ENCODE data around the gene NAALADL1. TPM values are rescaled to one million over a fixed set of nuclear protein-coding genes. Genes with fewer than 3 reads are reported as not detected.
A peak's percentile ranks its signal among the peaks of the same experiment; 100 is the strongest.

NAALADL1 gene
- total RNA-seq, 2 donors from 2014 or later = 6.6 to 7.0 TPM

- intact Hi-C loops (cut with DNase I) = no loop called here
- DNase-seq (no peak), ATAC-seq (peak in 1 of 2 donors; percentile 1)
These were observed 26.4 kb upstream of the NAALADL1 start for GRCh38 chr11:65084598-65085375.

DNA sequence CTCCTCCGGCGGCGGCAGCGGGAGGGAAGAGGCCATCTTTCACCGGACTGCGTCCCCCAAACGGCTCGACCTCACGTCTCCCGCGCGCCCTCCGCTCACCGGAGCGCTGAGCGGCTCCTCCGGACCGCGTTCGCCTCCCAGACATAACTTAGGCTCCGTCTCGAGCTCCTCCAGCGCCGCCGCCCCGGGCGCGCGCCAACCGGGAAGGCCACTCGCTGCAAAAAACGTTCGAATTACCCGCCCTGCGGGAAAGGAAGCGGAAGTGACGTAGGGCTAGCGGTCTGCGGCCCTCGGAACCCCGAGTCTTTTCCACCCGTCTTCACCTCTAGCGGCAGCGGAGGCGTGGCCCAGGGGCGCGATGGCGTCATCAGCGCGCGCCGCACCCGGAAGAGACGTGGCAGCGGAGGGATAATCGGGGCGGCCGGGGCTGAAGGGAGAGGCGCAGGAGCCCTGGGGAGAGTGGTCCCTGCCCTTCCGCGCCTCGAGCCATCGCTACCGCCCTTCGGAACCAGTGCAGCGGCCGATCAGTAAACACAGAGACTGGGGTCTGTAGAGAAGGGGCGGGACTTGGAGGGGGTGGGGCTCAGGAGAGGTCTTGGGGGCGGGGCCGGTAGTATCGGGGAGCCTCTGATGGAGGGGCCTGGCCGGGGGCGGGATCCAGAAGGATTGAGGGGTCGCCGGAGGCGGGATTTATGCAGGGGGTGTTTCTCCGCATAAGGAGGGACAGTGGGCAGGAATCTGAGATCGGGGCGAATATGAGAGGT, 25.7 kb upstream of the NAALADL1 start, which contains the start of the genes CDCA5 and ZFPL1:
Gene CDCA5 (minus strand): TSS at position 207 of the 764 bp plus-strand sequence. CDS start 62 bp downstream, at position 145.
Gene ZFPL1 (plus strand): TSS at position 389 of the 764 bp plus-strand sequence. CDS start 477 bp downstream, outside the sequence.
- intact Hi-C loops (cut with DNase I) = no loop called here
- DNase-seq = peak; percentile 95
- peak; percentile 97 to 99 for ATAC-seq

- DNase-seq (no peak), ATAC-seq (no peak)
- intact Hi-C loops (cut with DNase I) = no loop called here
These were observed 24.9 kb upstream of the NAALADL1 start for GRCh38 chr11:65083134-65083833.

GRCh38 chr11:65078786-65079342, 20.5 kb upstream of the NAALADL1 start:
- DNase-seq = no peak
- no peak for ATAC-seq
- intact Hi-C loops (cut with DNase I) = no loop called here

DNA sequence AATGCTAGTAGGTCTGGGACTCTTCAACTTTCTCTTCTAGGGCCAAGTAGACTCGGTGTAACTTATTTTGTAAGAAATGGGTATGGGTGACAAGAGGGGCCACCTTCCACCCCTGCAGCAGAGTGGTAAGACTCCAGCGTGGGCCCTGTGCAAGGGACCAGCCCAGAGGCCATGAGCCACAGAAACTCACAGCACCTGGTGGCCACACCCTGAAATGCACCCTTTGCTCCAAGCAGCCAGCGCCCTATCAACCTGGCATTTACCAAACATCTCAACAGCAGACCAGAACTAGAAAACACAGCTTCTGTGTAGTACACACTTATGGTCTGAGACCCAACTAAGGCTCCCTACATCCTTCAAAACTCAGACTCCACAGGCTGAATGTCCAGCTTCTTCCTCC, 19.8 kb upstream of the NAALADL1 start:
- ATAC-seq (peak; percentile 61), DNase-seq (no peak)
- intact Hi-C loops (cut with DNase I) = no loop called here

- intact Hi-C loops (cut with DNase I) = no loop called here
- ATAC-seq (no peak), DNase-seq (no peak)
These were observed 19.1 kb upstream of the NAALADL1 start for GRCh38 chr11:65077451-65077850.

DNA sequence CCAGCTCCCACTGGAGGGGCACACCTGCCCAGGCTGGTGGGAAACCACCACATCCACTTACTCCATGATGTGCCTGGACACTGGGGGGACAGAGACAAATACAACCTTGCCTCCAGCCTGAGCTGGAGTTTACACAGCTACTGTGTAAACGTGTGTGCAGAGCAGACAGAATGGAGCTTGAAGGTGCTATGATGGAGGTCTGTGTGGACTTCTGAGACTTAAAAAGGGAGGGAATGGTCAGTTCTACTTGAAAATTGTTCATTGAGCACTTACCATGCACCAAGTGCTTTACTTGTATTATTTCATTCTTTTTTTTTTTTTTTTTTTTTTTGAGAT, 14.2 kb upstream of the NAALADL1 start:
- intact Hi-C loops (cut with DNase I) = no loop called here
- ATAC-seq (no peak), DNase-seq (no peak)

GRCh38 chr11:65071907-65072630, 13.7 kb upstream of the NAALADL1 start:
- DNase-seq = no peak
- no peak for ATAC-seq
- intact Hi-C loops (cut with DNase I) = no loop called here

GRCh38 chr11:65069217-65069616, 10.9 kb upstream of the NAALADL1 start:
- ATAC-seq (no peak), DNase-seq (no peak)
- intact Hi-C loops (cut with DNase I) = no loop called here

- DNase-seq (no peak), ATAC-seq (no peak)
- intact Hi-C loops (cut with DNase I) = no loop called here
These were observed 9.1 kb upstream of the NAALADL1 start for GRCh38 chr11:65067446-65067845.

- no peak for ATAC-seq
- DNase-seq = no peak
- intact Hi-C loops (cut with DNase I) = no loop called here
These were observed 8.5 kb upstream of the NAALADL1 start for GRCh38 chr11:65066805-65067291.

DNA sequence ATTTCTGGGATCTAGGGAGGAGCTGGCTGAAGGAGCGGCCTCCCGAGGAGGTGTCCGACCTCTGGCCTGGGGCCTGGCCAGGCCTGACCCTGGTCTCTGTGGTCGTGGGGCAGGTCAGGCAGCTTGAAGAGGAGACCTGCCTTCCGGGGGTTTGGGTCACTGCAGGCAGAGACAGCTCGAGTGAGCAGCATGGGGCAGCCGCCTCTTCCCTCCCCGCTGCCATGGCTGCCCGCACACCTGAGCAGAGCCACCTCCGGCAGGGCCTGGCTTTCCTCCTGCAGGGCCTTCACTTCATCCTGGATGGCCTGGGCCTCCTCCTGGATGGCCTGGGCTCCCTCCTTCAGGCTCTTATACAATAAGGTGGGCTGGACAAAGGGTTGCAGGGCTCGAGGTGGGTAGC, 8.0 kb upstream of the NAALADL1 start:
- DNase-seq (no peak), ATAC-seq (no peak)
- intact Hi-C loops (cut with DNase I) = no loop called here

- ATAC-seq (no peak), DNase-seq (no peak)
- intact Hi-C loops (cut with DNase I) = no loop called here
These were observed 7.5 kb upstream of the NAALADL1 start for GRCh38 chr11:65065851-65066250.

DNA sequence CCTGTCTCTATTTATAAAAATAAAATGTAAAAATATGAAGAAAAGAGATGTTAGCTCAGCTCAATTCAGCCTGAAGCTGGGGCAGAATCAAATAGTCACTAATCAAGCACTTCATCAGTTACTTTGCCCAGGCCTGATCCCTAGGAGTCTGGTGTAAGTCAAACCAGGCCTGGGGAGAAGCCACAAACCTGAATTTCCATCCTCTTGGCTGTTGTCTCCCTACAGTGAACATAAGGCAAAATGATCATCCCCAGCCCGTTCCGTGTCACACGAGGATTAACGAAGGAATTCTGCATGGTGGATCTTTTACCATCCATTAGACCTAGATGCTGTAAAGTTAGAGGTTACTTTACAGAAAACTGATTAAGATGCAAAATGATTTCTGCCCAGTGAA, 6.5 kb upstream of the NAALADL1 start:
- intact Hi-C loops (cut with DNase I) = no loop called here
- ATAC-seq = no peak

DNA sequence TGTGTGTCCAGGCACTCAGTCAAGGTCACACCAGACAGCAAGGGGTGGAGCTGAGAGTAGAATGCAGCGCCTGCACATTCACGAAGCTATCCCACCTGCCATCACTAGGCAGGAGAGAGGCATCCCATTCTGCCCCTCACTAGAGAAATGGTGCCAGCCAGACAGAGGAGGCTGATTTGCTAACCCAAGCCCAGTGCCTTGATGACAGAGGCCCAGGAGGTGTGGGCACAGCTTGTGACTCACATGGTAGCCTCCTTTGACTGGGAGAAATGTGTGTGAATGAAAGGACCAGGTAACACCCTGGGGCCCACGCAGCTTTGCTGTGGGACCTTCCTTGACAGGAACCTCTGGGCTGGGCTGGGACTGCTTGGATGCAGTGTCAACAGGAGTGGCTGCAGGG, 5.2 kb upstream of the NAALADL1 start:
- DNase-seq (no peak), ATAC-seq (no peak)
- intact Hi-C loops (cut with DNase I) = no loop called here

More for the DNA sequence above, 6.5 kb upstream of the NAALADL1 start:
- no peak for DNase-seq

GRCh38 chr11:65060913-65061408, 2.6 kb upstream of the NAALADL1 start:
- DNase-seq = no peak
- intact Hi-C loops (cut with DNase I) = no loop called here

GRCh38 chr11:65059959-65060824, 1.8 kb upstream of the NAALADL1 start:
- ATAC-seq (no peak), DNase-seq (no peak)
- intact Hi-C loops (cut with DNase I) = no loop called here

More at GRCh38 chr11:65060913-65061408, 2.6 kb upstream of the NAALADL1 start:
- ATAC-seq = peak in 1 of 2 donors; percentile 23

GRCh38 chr11:65059523-65059922, 1.2 kb upstream of the NAALADL1 start:
- ATAC-seq (no peak), DNase-seq (no peak)
- intact Hi-C loops (cut with DNase I) = no loop called here

Data from left cardiac atrium (tissue), 4 donors.